DOHH2 (cell line): Measurements from ENCODE around the gene MOXD1.

Experiments
- CTCF ChIP-seq: fragments of 200-600 bp; sonication (generic); IDR thresholded peaks from one replicate; pipeline ENCODE4 v1.5.1; 2014; ENCODE audit warnings: antibody characterized with exemption, mild to moderate bottlenecking, low read depth, low read length; ENCODE audit not compliant: poor library complexity, severe bottlenecking
- EZH2phosphoT487 ChIP-seq: fragments of 200-600 bp; sonication (generic); IDR thresholded peaks from 2 replicates; pipeline ENCODE4 v1.6.1; 2017; ENCODE audit warnings: borderline replicate concordance, mild to moderate bottlenecking, antibody characterized with exemption, low read length, moderate library complexity, mixed read lengths

- TF ChIP-seq CTCF (no peak), EZH2phosphoT487 (no peak)
Measured at GRCh38 chr6:132381381-132381780, 19.9 kb downstream of the MOXD1 start.
